ENCODE data around the gene SLC9A7. TPM values are rescaled to one million over a fixed set of nuclear protein-coding genes. Genes with fewer than 3 reads are reported as not detected.

The SLC9A7 gene
- total RNA-seq, 4 donors from 2014 or later, result 0.63 to 9.0 (median 2.7) TPM

- ATAC-seq (ENCODE audit: low FRiP score) (no peak), DNase-seq (ENCODE audit: low spot score) (no peak)
- TF ChIP-seq, protein P1, sequence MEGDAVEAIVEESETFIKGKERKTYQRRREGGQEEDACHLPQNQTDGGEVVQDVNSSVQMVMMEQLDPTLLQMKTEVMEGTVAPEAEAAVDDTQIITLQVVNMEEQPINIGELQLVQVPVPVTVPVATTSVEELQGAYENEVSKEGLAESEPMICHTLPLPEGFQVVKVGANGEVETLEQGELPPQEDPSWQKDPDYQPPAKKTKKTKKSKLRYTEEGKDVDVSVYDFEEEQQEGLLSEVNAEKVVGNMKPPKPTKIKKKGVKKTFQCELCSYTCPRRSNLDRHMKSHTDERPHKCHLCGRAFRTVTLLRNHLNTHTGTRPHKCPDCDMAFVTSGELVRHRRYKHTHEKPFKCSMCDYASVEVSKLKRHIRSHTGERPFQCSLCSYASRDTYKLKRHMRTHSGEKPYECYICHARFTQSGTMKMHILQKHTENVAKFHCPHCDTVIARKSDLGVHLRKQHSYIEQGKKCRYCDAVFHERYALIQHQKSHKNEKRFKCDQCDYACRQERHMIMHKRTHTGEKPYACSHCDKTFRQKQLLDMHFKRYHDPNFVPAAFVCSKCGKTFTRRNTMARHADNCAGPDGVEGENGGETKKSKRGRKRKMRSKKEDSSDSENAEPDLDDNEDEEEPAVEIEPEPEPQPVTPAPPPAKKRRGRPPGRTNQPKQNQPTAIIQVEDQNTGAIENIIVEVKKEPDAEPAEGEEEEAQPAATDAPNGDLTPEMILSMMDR (IDR thresholded peaks at IDR 0.05), result no peak
These were observed 4.9 kb downstream of the SLC9A7 start for GRCh38 chrX:46754036-46754435.

DNA sequence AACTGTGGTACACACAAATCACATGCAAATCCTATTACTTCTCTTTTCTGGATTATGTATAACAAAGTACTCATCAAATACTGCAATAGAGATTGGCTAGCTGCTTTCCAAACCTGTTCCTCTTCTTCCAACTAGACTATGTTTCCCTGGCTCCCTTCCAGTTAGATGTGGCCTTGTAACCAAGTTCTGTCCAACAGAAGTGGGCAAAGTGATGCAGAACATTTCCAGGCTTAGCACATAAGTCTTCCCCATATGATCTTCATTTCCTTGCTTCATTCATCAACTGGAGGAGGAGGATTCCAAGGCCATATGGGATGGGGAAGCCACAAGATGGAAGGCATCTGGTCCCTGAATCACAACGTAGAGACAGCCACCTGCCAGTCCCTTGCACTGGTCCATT lies 8.0 kb downstream of the SLC9A7 start:
- TF ChIP-seq, protein P1 (IDR thresholded peaks at IDR 0.05), result no peak
- DNase-seq (ENCODE audit: low spot score) (no peak), ATAC-seq (ENCODE audit: low FRiP score) (no peak)

- TF ChIP-seq, protein P1 (IDR thresholded peaks at IDR 0.05), result no peak
- DNase-seq (ENCODE audit: low spot score) (no peak), ATAC-seq (ENCODE audit: low FRiP score) (no peak)
These were observed 14.9 kb downstream of the SLC9A7 start for GRCh38 chrX:46744009-46744408.

GRCh38 chrX:46743046-46743445 lies 15.9 kb downstream of the SLC9A7 start:
- no peak for ATAC-seq (ENCODE audit: low FRiP score)
- no peak for DNase-seq (ENCODE audit: low spot score)
- TF ChIP-seq, protein P1 (IDR thresholded peaks at IDR 0.05), result no peak

DNA sequence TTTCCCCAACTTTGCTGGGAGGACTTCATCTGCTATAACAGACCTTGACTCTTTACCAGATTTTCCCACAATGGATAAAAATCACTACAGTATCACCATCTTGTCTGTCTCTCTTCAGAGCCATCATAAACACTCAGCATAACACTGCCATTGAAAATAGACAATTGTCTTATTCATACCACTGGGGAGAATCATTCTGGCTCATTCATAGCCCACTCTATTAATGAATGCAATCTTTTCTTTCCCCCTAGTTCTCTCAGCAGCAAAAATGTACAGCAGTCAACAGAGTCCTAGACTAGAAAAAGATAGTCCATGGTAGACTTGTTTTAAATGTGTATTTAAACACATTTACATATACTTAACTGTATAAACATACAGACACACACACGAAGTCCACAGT lies 19.2 kb downstream of the SLC9A7 start:
- ATAC-seq (ENCODE audit: low FRiP score) (no peak), DNase-seq (ENCODE audit: low spot score) (no peak)
- TF ChIP-seq, protein P1 (IDR thresholded peaks at IDR 0.05), result no peak

DNA sequence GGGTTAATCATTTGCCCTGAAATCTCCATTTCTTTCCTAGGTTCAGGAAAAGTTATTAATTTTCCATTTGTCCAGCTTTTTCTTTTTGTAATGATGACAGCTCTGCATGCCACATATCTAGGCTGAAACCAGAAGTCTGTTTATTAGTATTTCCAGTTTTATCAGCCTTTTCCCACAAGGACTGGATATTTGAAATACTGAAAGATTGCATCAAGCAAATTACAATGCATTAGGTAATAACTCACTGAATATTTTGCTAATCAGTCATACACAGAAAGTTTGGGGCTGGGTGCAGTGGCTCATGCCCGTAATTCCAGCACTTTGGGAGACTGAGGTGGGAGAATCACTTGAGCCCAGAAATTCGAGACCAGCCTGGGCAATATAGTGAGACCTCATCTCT lies 21.5 kb downstream of the SLC9A7 start:
- TF ChIP-seq, protein P1 (IDR thresholded peaks at IDR 0.05), result no peak
- no peak for ATAC-seq (ENCODE audit: low FRiP score)
- DNase-seq (ENCODE audit: low spot score), result no peak

DNA sequence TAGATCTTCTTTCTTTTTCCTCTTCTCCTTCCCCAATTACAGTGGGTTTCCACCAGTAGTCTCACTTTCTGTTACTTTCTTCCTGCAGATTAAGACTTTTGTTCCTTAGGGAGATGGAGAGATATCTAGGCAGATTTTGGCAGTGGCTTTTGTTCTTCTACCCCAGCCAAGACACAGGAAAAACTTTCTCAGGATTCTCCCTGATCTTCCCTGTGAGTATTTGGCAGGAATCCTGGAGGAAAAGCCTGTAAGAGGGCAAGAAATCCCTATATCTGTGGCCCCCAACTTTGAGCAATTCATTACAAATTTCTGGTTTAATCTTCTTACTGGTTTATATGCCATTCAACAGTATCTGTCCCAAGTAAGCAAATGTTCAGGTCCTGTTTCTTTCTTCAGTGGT lies 21.9 kb downstream of the SLC9A7 start:
- no peak for DNase-seq (ENCODE audit: low spot score)
- TF ChIP-seq, protein P1 (IDR thresholded peaks at IDR 0.05), result no peak
- no peak for ATAC-seq (ENCODE audit: low FRiP score)

Measured in omental fat pad (tissue), 4 donors.